K562 (cell line): Measurements from ENCODE around the gene DBNDD2.

Experiments used
- ZNF76 ChIP-seq: fragments of 250-450 bp; sonication (Bioruptor Pico); IDR thresholded peaks from 2 replicates; pipeline ENCODE4 v1.4.0; 2020; ENCODE audit warnings: mild to moderate bottlenecking, moderate library complexity, borderline replicate concordance
- TF ChIP-seq, protein P1 (sequence below): sonication (generic); formaldehyde crosslinking; IDR thresholded peaks from 2 replicates; pipeline ENCODE4 v1.8.1; 2023; ENCODE audit warnings: mild to moderate bottlenecking, missing genetic modification reagents

DNA sequence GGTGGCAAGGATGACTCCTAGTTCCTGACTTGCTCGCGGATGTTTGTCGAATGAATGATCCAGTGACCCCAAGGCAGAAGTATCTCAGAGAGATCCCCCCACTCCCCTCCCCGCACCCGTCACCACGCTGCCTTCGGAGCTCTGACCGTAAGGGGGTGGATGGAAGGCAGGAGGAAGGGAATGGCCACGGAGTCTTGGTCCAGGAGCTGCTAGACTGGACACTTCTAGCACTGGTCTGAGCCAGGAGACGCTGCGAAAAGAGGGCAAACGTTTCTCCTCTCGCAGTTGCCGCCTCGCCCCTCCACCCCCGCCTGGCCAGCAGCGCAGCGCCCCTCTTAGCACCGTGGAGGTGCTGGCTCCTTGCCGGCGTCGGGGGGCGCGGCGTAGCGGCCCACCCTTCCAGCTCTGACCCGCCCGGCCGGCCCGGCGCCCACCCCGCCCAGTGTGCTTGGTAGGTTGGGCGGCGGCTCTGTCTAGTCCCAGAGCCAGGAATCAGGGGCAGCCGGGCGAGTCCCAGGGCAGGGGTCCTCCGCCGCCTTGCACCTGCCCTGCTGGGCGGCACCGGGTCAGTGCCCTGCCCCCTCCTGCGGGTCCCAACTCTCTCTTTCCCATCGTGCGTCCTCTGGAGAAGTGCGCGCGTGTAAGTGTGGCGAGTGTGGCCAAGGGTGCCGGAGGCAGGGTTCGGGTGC is 2.4 kb upstream of the DBNDD2 start:
- TF ChIP-seq, protein P1, sequence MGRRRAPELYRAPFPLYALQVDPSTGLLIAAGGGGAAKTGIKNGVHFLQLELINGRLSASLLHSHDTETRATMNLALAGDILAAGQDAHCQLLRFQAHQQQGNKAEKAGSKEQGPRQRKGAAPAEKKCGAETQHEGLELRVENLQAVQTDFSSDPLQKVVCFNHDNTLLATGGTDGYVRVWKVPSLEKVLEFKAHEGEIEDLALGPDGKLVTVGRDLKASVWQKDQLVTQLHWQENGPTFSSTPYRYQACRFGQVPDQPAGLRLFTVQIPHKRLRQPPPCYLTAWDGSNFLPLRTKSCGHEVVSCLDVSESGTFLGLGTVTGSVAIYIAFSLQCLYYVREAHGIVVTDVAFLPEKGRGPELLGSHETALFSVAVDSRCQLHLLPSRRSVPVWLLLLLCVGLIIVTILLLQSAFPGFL = no peak
- TF ChIP-seq ZNF76 (CRISPR knock-in tag) = no peak
